SK-N-SH (cell line): ENCODE measurements around the gene STK38. TPM values are rescaled to one million over a fixed set of nuclear protein-coding genes. Genes with fewer than 3 reads are reported as not detected.

Experiments
- CTCF ChIA-PET: fragments of 300-600, 350-600 bp; formaldehyde crosslinking; extraction: SDS; loops from one replicate; lab custom pipeline; 2021; lab: Yijun Ruan, JAX
- POLR2A ChIA-PET: fragments of 350-600 bp; sonication (Branson Sonifier 250); formaldehyde crosslinking; extraction: SDS; loops from one replicate; lab custom pipeline; 2020; ENCODE audit warnings: antibody characterized with exemption, inconsistent platforms; lab: Yijun Ruan, JAX
- DNase-seq: peaks from one replicate; pipeline ENCODE4 v3.0.0; 2012
- H2AFZ ChIP-seq: fragments of 200-600 bp; sonication (generic); 2 replicates; pipeline ENCODE4 v1.8.1; 2016; ENCODE audit warnings: antibody characterized with exemption, mild to moderate bottlenecking, low read depth
- H3F3A ChIP-seq: fragments of 200-600 bp; sonication (generic); replicated peaks from 2 replicates; pipeline ENCODE3; 2016; ENCODE audit warnings: antibody characterized with exemption, mild to moderate bottlenecking; ENCODE audit not compliant: insufficient read depth
- H3K27ac ChIP-seq, 2 experiments: fragments of 200-500 bp in 1 of 2; fragments of 200-600 bp in 1 of 2; sonication (Bioruptor generic) in 1 of 2; sonication (generic), shearing (Covaris generic) in 1 of 2; 2 replicates each; pipeline versions ENCODE4 v1.5.1 to v1.6.1; 2014 to 2016; ENCODE audit warnings: low read depth in 2 of 2, inconsistent platforms in 1 of 2, low read length in 1 of 2, mild to moderate bottlenecking in 1 of 2, mixed read lengths in 1 of 2
- H3K27me3 ChIP-seq: fragments of 200-600 bp; sonication (generic), shearing (Covaris generic); 2 replicates; pipeline ENCODE4 v1.6.1; 2016; ENCODE audit warnings: mixed run types; ENCODE audit not compliant: insufficient read depth
- H3K36me3 ChIP-seq, 2 experiments: fragments of 200-500 bp in 1 of 2; fragments of 200-600 bp in 1 of 2; sonication (Bioruptor generic) in 1 of 2; sonication (generic) in 1 of 2; replicated peaks in 1 of 2; 2 replicates each; pipeline versions ENCODE3 to v1.5.1; 2014 to 2016; ENCODE audit warnings: low read length in 1 of 2, mild to moderate bottlenecking in 1 of 2; ENCODE audit not compliant: insufficient read depth in 2 of 2, control insufficient read depth in 1 of 2
- H3K4me1 ChIP-seq, 2 experiments: fragments of 200-500 bp in 1 of 2; fragments of 200-600 bp in 1 of 2; sonication (Bioruptor generic) in 1 of 2; sonication (generic), shearing (Covaris generic) in 1 of 2; 2 replicates each; pipeline versions ENCODE4 v1.5.1 to v1.6.1; 2014 to 2016; ENCODE audit warnings: low read depth in 1 of 2, low read length in 1 of 2, mixed run types in 1 of 2; ENCODE audit not compliant: insufficient read depth in 2 of 2, control insufficient read depth in 1 of 2
- H3K4me2 ChIP-seq: fragments of 200-600 bp; sonication (generic), shearing (Covaris generic); 2 replicates; pipeline ENCODE4 v1.6.1; 2017; ENCODE audit warnings: mixed run types
- H3K4me3 ChIP-seq, 2 experiments: fragments of 200-500 bp in 1 of 2; fragments of 200-600 bp in 1 of 2; sonication (Bioruptor generic) in 1 of 2; sonication (generic), shearing (Covaris generic) in 1 of 2; 2 replicates each; pipeline versions ENCODE4 v1.5.1 to v1.8.1; 2014 to 2016; ENCODE audit warnings: low read depth in 2 of 2, inconsistent platforms in 1 of 2, low read length in 1 of 2, mild to moderate bottlenecking in 1 of 2, mixed read lengths in 1 of 2, moderate library complexity in 1 of 2
- H3K79me2 ChIP-seq: fragments of 200-600 bp; sonication (generic); 2 replicates; pipeline ENCODE4 v1.8.1; 2017; ENCODE audit warnings: mild to moderate bottlenecking; ENCODE audit not compliant: insufficient read depth
- H3K9ac ChIP-seq: fragments of 200-600 bp; sonication (generic); 2 replicates; pipeline ENCODE4 v1.6.1; 2017; ENCODE audit warnings: mixed run types
- H3K9me2 ChIP-seq: fragments of 200-600 bp; sonication (generic); 2 replicates; pipeline ENCODE4 v1.6.1; 2017; ENCODE audit warnings: mixed run types
- H3K9me3 ChIP-seq: fragments of 200-600 bp; sonication (generic); 2 replicates; pipeline ENCODE4 v1.6.1; 2017; ENCODE audit warnings: mixed run types, mild to moderate bottlenecking, moderate library complexity
- H4K20me1 ChIP-seq: fragments of 200-600 bp; sonication (generic); 2 replicates; pipeline ENCODE4 v1.6.1; 2017; ENCODE audit warnings: mild to moderate bottlenecking, mixed run types; ENCODE audit not compliant: insufficient read depth
- CHD2 ChIP-seq: fragments of 150-350 bp; IDR thresholded peaks from 2 replicates; pipeline ENCODE4 v1.6.1; 2018; ENCODE audit warnings: low read length; ENCODE audit not compliant: partially characterized antibody
- ELF1 ChIP-seq: IDR thresholded peaks from 2 replicates; pipeline ENCODE4 v1.4.0; 2012
- EP300 ChIP-seq, 2 experiments: IDR thresholded peaks; 2 replicates each; pipeline versions ENCODE4 v1.4.0 to v1.6.1; 2012; ENCODE audit warnings: borderline replicate concordance in 1 of 2, low read depth in 1 of 2, low read length in 1 of 2
- FOSL2 ChIP-seq: IDR thresholded peaks from 2 replicates; pipeline ENCODE4 v1.4.0; 2012; ENCODE audit warnings: low read depth, mild to moderate bottlenecking, moderate library complexity, borderline replicate concordance
- GABPA ChIP-seq: IDR thresholded peaks from 2 replicates; pipeline ENCODE4 v1.4.0; 2012; ENCODE audit warnings: low read depth, mild to moderate bottlenecking
- NRF1 ChIP-seq: IDR thresholded peaks from 2 replicates; pipeline ENCODE4 v1.6.1; 2012; ENCODE audit warnings: low read depth, mild to moderate bottlenecking, low read length
- POLR2AphosphoS5 ChIP-seq: IDR thresholded peaks from 2 replicates; pipeline ENCODE4 v1.6.1; 2012; ENCODE audit warnings: low read depth, low read length
- RAD21 ChIP-seq: IDR thresholded peaks from 2 replicates; pipeline ENCODE4 v1.6.1; 2012; ENCODE audit warnings: mild to moderate bottlenecking, low read length
- RFX5 ChIP-seq: IDR thresholded peaks from 2 replicates; pipeline ENCODE4 v1.6.1; 2012; ENCODE audit warnings: mild to moderate bottlenecking, improper control_type of control experiment, low read length
- SMC3 ChIP-seq: IDR thresholded peaks from 2 replicates; pipeline ENCODE4 v1.6.1; 2012; ENCODE audit warnings: low read depth, low read length, improper control_type of control experiment
- TAF1 ChIP-seq: IDR thresholded peaks from 2 replicates; pipeline ENCODE4 v1.6.1; 2012; ENCODE audit warnings: low read depth, mild to moderate bottlenecking, low read length, moderate library complexity, borderline replicate concordance
- TEAD4 ChIP-seq: IDR thresholded peaks from 2 replicates; pipeline ENCODE4 v1.4.0; 2012; ENCODE audit warnings: mild to moderate bottlenecking, borderline replicate concordance; ENCODE audit not compliant: insufficient read depth
- WGBS: methylation state at CpG from one replicate; pipeline ENCODE4 v1.1.6; 2017; ENCODE audit warnings: low lambda C conversion rate; 5-methylcytosine and 5-hydroxymethylcytosine counted together
- polyA plus RNA-seq, 3 experiments: library from polyadenylated mRNA; depleted of rRNA; stranded (reverse); fragments of >200 nt; gene quantifications; 2 replicates each; pipeline ENCODE4 v1.2.3, GENCODE V29; 2012
- TF ChIP-seq, protein P1 (sequence below): IDR thresholded peaks from 2 replicates; pipeline ENCODE4 v1.4.0; 2012; ENCODE audit warnings: low read depth, borderline replicate concordance
- TF ChIP-seq, protein P2 (sequence below): fragments of 200-600 bp; sonication (generic); IDR thresholded peaks from 2 replicates; pipeline ENCODE4 v1.6.1; 2017; ENCODE audit warnings: antibody characterized with exemption, mild to moderate bottlenecking, moderate library complexity
- TF ChIP-seq, protein P3 (sequence below): IDR thresholded peaks from 2 replicates; pipeline ENCODE4 v1.4.0; 2012; ENCODE audit warnings: low read depth, borderline replicate concordance
- TF ChIP-seq, protein P4 (sequence below): IDR thresholded peaks from 2 replicates; pipeline ENCODE4 v1.6.1; 2012; ENCODE audit warnings: mild to moderate bottlenecking, low read depth, low read length, moderate library complexity
- TF ChIP-seq, protein P5 (sequence below): fragments of 150-350 bp; IDR thresholded peaks from 2 replicates; pipeline ENCODE4 v1.6.1; 2017; ENCODE audit warnings: antibody characterized with exemption, low read length, low read depth, borderline replicate concordance
- TF ChIP-seq, protein P6 (sequence below): IDR thresholded peaks from 2 replicates; pipeline ENCODE4 v1.4.0; 2012; ENCODE audit warnings: low read depth
- TF ChIP-seq, protein P7 (sequence below): fragments of 150-350 bp; IDR thresholded peaks from 2 replicates; pipeline ENCODE4 v1.6.1; 2016; ENCODE audit warnings: mild to moderate bottlenecking, low read depth, low read length

Gene STK38
- polyA plus RNA-seq, 1 of the 3 experiments (the other 2 are of a cell fraction) = 10.2 TPM

DNA sequence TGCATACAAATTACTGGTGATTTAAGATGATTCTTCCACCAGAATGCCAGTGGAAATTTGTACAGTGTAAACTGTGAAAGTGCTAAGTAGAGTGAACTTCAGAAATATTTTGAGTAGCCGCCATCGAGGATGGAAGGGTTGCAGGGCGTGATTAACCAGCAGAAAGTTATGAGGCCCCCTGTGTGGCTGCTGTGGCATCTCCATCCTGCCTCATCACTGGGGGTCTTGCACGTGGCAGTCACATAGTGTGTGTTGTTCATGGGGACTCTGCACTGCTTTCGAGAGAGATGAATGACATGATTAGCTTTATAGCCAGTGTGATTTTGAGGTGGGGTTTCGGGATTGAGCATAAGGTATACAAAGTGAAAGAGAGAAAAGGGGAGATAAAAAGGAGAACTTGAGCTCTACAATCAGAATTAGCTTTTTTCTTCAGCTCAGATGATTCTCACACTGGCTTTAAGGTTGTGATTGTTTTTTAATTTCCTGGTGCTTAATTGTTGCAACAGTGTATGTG, 78.1 kb downstream of the STK38 start:
- no peaks in the 10 kb centered on the region for H3F3A ChIP-seq
- no peaks in the 10 kb centered on the region for H3K9me3 ChIP-seq
- peaks cover 4 to 33% of the 10 kb centered on the region in 2 experiments for H3K36me3 ChIP-seq
- H3K79me2 ChIP-seq = peaks cover 80% of the 10 kb centered on the region
- TF ChIP-seq, protein P1, sequence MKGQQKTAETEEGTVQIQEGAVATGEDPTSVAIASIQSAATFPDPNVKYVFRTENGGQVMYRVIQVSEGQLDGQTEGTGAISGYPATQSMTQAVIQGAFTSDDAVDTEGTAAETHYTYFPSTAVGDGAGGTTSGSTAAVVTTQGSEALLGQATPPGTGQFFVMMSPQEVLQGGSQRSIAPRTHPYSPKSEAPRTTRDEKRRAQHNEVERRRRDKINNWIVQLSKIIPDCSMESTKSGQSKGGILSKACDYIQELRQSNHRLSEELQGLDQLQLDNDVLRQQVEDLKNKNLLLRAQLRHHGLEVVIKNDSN = no peak
- TF ChIP-seq, protein P2, sequence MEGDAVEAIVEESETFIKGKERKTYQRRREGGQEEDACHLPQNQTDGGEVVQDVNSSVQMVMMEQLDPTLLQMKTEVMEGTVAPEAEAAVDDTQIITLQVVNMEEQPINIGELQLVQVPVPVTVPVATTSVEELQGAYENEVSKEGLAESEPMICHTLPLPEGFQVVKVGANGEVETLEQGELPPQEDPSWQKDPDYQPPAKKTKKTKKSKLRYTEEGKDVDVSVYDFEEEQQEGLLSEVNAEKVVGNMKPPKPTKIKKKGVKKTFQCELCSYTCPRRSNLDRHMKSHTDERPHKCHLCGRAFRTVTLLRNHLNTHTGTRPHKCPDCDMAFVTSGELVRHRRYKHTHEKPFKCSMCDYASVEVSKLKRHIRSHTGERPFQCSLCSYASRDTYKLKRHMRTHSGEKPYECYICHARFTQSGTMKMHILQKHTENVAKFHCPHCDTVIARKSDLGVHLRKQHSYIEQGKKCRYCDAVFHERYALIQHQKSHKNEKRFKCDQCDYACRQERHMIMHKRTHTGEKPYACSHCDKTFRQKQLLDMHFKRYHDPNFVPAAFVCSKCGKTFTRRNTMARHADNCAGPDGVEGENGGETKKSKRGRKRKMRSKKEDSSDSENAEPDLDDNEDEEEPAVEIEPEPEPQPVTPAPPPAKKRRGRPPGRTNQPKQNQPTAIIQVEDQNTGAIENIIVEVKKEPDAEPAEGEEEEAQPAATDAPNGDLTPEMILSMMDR = no peak
- TF ChIP-seq CHD2 = no peak
- no peak for TF ChIP-seq NRF1
- no peak for TF ChIP-seq EP300 (IDR thresholded peaks at IDR 0.05; ENCODE audit: borderline replicate concordance in 1 of 2, low read depth in 1 of 2, low read length in 1 of 2)
- no peak for TF ChIP-seq SMC3
- no peak for TF ChIP-seq RFX5
- TF ChIP-seq, protein P3, sequence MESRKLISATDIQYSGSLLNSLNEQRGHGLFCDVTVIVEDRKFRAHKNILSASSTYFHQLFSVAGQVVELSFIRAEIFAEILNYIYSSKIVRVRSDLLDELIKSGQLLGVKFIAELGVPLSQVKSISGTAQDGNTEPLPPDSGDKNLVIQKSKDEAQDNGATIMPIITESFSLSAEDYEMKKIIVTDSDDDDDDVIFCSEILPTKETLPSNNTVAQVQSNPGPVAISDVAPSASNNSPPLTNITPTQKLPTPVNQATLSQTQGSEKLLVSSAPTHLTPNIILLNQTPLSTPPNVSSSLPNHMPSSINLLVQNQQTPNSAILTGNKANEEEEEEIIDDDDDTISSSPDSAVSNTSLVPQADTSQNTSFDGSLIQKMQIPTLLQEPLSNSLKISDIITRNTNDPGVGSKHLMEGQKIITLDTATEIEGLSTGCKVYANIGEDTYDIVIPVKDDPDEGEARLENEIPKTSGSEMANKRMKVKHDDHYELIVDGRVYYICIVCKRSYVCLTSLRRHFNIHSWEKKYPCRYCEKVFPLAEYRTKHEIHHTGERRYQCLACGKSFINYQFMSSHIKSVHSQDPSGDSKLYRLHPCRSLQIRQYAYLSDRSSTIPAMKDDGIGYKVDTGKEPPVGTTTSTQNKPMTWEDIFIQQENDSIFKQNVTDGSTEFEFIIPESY = no peak
- no peak for TF ChIP-seq POLR2AphosphoS5
- TF ChIP-seq RAD21 = no peak
- TF ChIP-seq, protein P4, sequence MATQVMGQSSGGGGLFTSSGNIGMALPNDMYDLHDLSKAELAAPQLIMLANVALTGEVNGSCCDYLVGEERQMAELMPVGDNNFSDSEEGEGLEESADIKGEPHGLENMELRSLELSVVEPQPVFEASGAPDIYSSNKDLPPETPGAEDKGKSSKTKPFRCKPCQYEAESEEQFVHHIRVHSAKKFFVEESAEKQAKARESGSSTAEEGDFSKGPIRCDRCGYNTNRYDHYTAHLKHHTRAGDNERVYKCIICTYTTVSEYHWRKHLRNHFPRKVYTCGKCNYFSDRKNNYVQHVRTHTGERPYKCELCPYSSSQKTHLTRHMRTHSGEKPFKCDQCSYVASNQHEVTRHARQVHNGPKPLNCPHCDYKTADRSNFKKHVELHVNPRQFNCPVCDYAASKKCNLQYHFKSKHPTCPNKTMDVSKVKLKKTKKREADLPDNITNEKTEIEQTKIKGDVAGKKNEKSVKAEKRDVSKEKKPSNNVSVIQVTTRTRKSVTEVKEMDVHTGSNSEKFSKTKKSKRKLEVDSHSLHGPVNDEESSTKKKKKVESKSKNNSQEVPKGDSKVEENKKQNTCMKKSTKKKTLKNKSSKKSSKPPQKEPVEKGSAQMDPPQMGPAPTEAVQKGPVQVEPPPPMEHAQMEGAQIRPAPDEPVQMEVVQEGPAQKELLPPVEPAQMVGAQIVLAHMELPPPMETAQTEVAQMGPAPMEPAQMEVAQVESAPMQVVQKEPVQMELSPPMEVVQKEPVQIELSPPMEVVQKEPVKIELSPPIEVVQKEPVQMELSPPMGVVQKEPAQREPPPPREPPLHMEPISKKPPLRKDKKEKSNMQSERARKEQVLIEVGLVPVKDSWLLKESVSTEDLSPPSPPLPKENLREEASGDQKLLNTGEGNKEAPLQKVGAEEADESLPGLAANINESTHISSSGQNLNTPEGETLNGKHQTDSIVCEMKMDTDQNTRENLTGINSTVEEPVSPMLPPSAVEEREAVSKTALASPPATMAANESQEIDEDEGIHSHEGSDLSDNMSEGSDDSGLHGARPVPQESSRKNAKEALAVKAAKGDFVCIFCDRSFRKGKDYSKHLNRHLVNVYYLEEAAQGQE = no peak
- TF ChIP-seq FOSL2 = no peak
- TF ChIP-seq, protein P5, sequence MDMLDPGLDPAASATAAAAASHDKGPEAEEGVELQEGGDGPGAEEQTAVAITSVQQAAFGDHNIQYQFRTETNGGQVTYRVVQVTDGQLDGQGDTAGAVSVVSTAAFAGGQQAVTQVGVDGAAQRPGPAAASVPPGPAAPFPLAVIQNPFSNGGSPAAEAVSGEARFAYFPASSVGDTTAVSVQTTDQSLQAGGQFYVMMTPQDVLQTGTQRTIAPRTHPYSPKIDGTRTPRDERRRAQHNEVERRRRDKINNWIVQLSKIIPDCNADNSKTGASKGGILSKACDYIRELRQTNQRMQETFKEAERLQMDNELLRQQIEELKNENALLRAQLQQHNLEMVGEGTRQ = no peak
- no peak for TF ChIP-seq TAF1
- no peak for TF ChIP-seq GABPA
- TF ChIP-seq, protein P6, sequence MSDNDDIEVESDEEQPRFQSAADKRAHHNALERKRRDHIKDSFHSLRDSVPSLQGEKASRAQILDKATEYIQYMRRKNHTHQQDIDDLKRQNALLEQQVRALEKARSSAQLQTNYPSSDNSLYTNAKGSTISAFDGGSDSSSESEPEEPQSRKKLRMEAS = no peak
- no peak for TF ChIP-seq ELF1
- TF ChIP-seq TEAD4 = no peak
- TF ChIP-seq, protein P7, sequence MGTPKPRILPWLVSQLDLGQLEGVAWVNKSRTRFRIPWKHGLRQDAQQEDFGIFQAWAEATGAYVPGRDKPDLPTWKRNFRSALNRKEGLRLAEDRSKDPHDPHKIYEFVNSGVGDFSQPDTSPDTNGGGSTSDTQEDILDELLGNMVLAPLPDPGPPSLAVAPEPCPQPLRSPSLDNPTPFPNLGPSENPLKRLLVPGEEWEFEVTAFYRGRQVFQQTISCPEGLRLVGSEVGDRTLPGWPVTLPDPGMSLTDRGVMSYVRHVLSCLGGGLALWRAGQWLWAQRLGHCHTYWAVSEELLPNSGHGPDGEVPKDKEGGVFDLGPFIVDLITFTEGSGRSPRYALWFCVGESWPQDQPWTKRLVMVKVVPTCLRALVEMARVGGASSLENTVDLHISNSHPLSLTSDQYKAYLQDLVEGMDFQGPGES = no peak
- TF ChIP-seq, all 33 proteins: peak for 0
- Histone ChIP-seq H3K4me3 (no peak overlapping the region), H3K4me1 (peaks cover 6 to 7% of the 10 kb centered on the region in 2 experiments; a peak in 3 of 4 replicates), H3K9ac (no peak overlapping the region), H3K27me3 (no peaks in the 10 kb centered on the region), H3K4me2 (no peak overlapping the region), H4K20me1 (peaks cover 4% of the 10 kb centered on the region; the same call in 1 of the 2 replicates), H3K27ac (no peak overlapping the region), H3K9me2 (no peaks in the 10 kb centered on the region), H2AFZ (no peak overlapping the region)
- ChIA-PET CTCF (no interaction called here), POLR2A (no interaction called here)
- DNase-seq = no peak
- WGBS = 89% methylated on average over 6 of the region's 6 CpGs
